Cardiac muscle cell (in vitro differentiated cells and primary cell): ENCODE results near the gene WDFY4. TPM values are rescaled to one million over a fixed set of nuclear protein-coding genes. Genes with fewer than 3 reads are reported as not detected.
A peak's percentile ranks its signal among the peaks of the same experiment; 100 is the strongest.
"Not testable (repeated sequence)": the region's sequence is repeated elsewhere in the genome, so short reads cannot be mapped to it uniquely, and the experiment has no call there.

Experiments
- DNase-seq, 2 donors: peaks; one replicate each; pipeline versions ENCODE4 v3.0.0 to v3.0.0-alpha.2; 2010 to 2017; ENCODE audit warnings: low read depth in 1 of 2, low spot score in 1 of 2
- H3K27ac ChIP-seq: fragments of 200-600 bp; sonication (generic); 2 replicates; pipeline ENCODE4 v1.5.1; 2016
- H3K27me3 ChIP-seq: fragments of 200-600 bp; sonication (generic); 2 replicates; pipeline ENCODE4 v1.6.0; 2016; ENCODE audit warnings: control low read depth
- H3K36me3 ChIP-seq: fragments of 200-600 bp; sonication (generic); 2 replicates; pipeline ENCODE4 v1.5.1; 2016; ENCODE audit warnings: control low read depth
- H3K4me1 ChIP-seq: fragments of 200-600 bp; sonication (generic); 2 replicates; pipeline ENCODE4 v1.8.1; 2017; ENCODE audit warnings: low read depth, mild to moderate bottlenecking, mixed run types
- H3K4me3 ChIP-seq: fragments of 200-600 bp; sonication (generic); 2 replicates; pipeline ENCODE4 v1.5.1; 2016; ENCODE audit warnings: mild to moderate bottlenecking
- H3K9me3 ChIP-seq: fragments of 200-600 bp; sonication (generic); 2 replicates; pipeline ENCODE4 v1.5.1; 2017; ENCODE audit warnings: low read depth, mild to moderate bottlenecking, control low read depth
- polyA plus RNA-seq: library from polyadenylated mRNA; unstranded; fragments of >200 nt; fragmentation: Nextera tagmentation; extraction: Ambion mirVana; gene quantifications from 2 replicates; pipeline ENCODE4 v1.2.1, GENCODE V29; 2016
- total RNA-seq: library from RNA; depleted of rRNA; stranded (reverse); fragments of >200 nt; gene quantifications from 2 replicates; pipeline ENCODE4 v1.2.3, GENCODE V29; 2016
- TF ChIP-seq, protein P1 (sequence below): IDR thresholded peaks from 2 replicates; pipeline ENCODE4 v1.5.1; 2012; ENCODE audit warnings: low read depth, mild to moderate bottlenecking, low read length

Gene WDFY4
- total and polyA plus RNA-seq, 2 experiments from 2014 or later = not detected

DNA sequence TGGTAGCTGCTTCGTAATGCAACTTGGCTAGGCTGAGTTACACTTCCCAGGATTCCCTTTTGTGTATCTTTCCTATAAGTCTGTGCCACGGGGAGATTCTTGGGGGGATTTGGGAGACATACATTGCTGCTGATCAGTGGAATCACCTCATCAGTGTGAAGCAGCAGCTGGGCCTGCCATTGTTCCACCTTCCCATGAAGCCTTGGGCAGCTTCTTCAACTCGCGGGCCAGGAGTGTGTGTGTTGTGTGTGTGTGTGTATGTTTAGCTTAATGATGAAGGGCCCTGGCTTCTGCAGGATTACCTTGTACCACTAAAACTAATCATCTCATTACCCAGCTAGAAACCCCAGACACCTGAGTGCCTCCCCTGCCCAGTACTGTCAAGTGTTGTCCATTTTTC is 46.5 kb upstream of the WDFY4 start:
- Histone ChIP-seq H3K36me3 (no peaks in the 10 kb centered on the region), H3K27ac (no peak overlapping the region), H3K9me3 (no peaks in the 10 kb centered on the region), H3K27me3 (no peaks in the 10 kb centered on the region), H3K4me1 (no peaks in the 10 kb centered on the region), H3K4me3 (no peak overlapping the region)
- TF ChIP-seq, protein P1, sequence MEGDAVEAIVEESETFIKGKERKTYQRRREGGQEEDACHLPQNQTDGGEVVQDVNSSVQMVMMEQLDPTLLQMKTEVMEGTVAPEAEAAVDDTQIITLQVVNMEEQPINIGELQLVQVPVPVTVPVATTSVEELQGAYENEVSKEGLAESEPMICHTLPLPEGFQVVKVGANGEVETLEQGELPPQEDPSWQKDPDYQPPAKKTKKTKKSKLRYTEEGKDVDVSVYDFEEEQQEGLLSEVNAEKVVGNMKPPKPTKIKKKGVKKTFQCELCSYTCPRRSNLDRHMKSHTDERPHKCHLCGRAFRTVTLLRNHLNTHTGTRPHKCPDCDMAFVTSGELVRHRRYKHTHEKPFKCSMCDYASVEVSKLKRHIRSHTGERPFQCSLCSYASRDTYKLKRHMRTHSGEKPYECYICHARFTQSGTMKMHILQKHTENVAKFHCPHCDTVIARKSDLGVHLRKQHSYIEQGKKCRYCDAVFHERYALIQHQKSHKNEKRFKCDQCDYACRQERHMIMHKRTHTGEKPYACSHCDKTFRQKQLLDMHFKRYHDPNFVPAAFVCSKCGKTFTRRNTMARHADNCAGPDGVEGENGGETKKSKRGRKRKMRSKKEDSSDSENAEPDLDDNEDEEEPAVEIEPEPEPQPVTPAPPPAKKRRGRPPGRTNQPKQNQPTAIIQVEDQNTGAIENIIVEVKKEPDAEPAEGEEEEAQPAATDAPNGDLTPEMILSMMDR = no peak
- no peak for DNase-seq

DNA sequence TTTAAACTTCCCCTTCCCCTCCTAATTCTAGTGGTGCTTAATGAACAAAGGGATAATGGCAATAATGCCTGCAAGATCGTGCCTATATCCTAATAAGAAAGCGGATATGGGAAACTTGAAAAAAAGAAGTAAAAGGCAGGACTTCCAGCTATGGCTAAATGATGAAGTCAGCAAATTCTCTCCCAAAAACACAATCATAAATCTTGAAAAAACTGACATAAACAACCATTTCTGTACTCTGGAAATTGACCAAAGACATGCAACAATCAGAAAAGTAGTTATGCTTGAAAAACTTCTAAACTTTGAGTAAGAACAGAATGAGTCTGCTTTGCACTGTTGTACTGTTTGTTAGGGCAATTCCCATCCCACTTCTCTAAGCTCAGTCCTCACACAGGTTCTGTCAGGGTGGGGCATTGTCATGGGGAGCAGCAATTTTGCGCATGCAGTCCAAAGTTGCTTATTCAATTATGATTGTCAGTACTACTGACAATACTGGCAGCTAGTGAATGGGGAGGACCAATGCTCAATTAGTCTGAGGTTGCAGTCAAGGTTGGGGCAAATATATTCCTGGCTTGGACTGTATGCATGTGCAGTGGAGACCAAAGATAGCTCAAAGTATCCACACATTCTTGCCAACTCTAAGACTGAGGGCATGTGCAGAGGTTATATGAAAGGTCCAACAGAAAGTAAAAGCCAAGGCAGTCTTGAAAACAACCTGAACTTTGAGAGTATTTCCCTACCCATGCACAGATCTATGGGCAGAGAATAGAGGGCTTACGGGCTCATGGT is 45.7 kb upstream of the WDFY4 start:
- H3K4me3 ChIP-seq = no peak overlapping the region
- H3K27ac ChIP-seq = no peak overlapping the region
- no peaks in the 10 kb centered on the region for H3K4me1 ChIP-seq
- no peaks in the 10 kb centered on the region for H3K27me3 ChIP-seq
- H3K36me3 ChIP-seq = no peaks in the 10 kb centered on the region
- H3K9me3 ChIP-seq = no peaks in the 10 kb centered on the region
- no peak for DNase-seq
- TF ChIP-seq, protein P1 = no peak

GRCh38 chr10:48639632-48640031 is 45.0 kb upstream of the WDFY4 start:
- H3K4me1 ChIP-seq = no peaks in the 10 kb centered on the region
- TF ChIP-seq, protein P1 = no peak
- H3K4me3 ChIP-seq = no peak overlapping the region
- DNase-seq = peak in 1 of 2 donors; percentile 25
- no peaks in the 10 kb centered on the region for H3K36me3 ChIP-seq
- H3K27ac ChIP-seq = no peak overlapping the region
- H3K27me3 ChIP-seq = no peaks in the 10 kb centered on the region
- no peaks in the 10 kb centered on the region for H3K9me3 ChIP-seq

DNA sequence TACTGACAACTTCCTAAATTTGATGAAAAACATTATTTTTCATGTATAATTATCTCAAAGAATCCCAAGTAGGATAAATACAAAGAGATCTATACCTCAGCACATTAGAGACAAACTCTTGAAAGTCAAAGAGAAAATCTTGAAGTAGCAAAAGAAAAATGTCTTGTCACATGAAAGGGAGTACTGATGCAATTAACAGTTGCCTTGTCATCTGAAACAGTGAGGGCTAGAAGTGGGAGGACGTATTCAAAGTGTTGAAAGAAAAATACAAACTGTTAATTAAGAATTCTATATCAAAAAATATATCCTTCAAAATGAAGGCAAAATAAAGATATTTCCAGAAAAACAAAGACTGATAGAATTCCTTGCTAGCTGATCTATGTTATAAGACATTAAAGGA is 44.3 kb upstream of the WDFY4 start:
- H3K9me3 ChIP-seq = no peaks in the 10 kb centered on the region
- TF ChIP-seq, protein P1 = no peak
- H3K27ac ChIP-seq = no peak overlapping the region
- H3K36me3 ChIP-seq = no peaks in the 10 kb centered on the region
- no peaks in the 10 kb centered on the region for H3K4me1 ChIP-seq
- no peak overlapping the region for H3K4me3 ChIP-seq
- no peak for DNase-seq
- no peaks in the 10 kb centered on the region for H3K27me3 ChIP-seq

- not testable (repeated sequence) for DNase-seq, H3K27ac ChIP-seq, H3K36me3 ChIP-seq, H3K9me3 ChIP-seq, H3K4me3 ChIP-seq, H3K27me3 ChIP-seq, H3K4me1 ChIP-seq
Measured at GRCh38 chr10:48641099-48641690, 43.5 kb upstream of the WDFY4 start.

GRCh38 chr10:48645600-48645999 is 39.1 kb upstream of the WDFY4 start:
- no peak for DNase-seq
- Histone ChIP-seq H3K27me3 (peaks cover 1% of the 10 kb centered on the region), H3K4me1 (no peaks in the 10 kb centered on the region), H3K36me3 (no peaks in the 10 kb centered on the region), H3K27ac (no peak overlapping the region), H3K4me3 (no peak overlapping the region), H3K9me3 (no peaks in the 10 kb centered on the region)
- TF ChIP-seq, protein P1 = no peak

DNA sequence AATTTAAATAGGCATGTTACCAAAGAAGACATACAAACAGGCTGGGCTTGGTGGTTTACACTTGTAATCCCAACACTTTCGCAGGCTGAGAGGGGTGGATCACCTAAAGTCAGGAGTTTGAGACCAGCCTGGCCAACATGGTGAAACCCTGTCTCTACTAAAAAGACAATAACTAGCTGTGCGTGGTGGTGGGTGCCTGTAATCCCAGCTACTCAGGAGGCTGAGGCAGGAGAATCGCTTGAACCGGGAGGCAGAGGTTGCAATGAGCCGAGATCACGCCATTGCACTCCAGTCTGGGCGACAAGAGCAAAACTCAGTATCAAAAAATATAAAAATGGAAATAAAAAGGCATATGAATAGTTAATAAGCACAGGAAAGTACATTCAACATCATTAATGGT is 37.6 kb upstream of the WDFY4 start:
- peaks cover 16% of the 10 kb centered on the region for H3K27me3 ChIP-seq
- not testable (repeated sequence) for DNase-seq, H3K4me1 ChIP-seq, H3K4me3 ChIP-seq, H3K27ac ChIP-seq, H3K36me3 ChIP-seq, H3K9me3 ChIP-seq
